BLaER1 (cell line): Measurements from ENCODE around the gene SEMA4B.

Experiments
- H3K27ac ChIP-seq: shearing (Covaris generic); formaldehyde crosslinking; 2 replicates; pipeline ENCODE4 v1.8.1; 2022
- H3K27me3 ChIP-seq: shearing (Covaris generic); formaldehyde crosslinking; 2 replicates; pipeline ENCODE4 v1.8.1; 2022
- H3K36me3 ChIP-seq: shearing (Covaris generic); formaldehyde crosslinking; 2 replicates; pipeline ENCODE4 v1.8.1; 2022
- H3K4me1 ChIP-seq: shearing (Covaris generic); formaldehyde crosslinking; 2 replicates; pipeline ENCODE4 v1.8.1; 2022
- H3K4me2 ChIP-seq: shearing (Covaris generic); formaldehyde crosslinking; 2 replicates; pipeline ENCODE4 v1.8.1; 2022
- H3K4me3 ChIP-seq: shearing (Covaris generic); formaldehyde crosslinking; 2 replicates; pipeline ENCODE4 v1.8.1; 2022
- H3K9ac ChIP-seq: shearing (Covaris generic); formaldehyde crosslinking; 2 replicates; pipeline ENCODE4 v1.8.1; 2022
- H3K9me3 ChIP-seq: shearing (Covaris generic); formaldehyde crosslinking; 2 replicates; pipeline ENCODE4 v1.8.1; 2022
- H4K20me1 ChIP-seq: shearing (Covaris generic); formaldehyde crosslinking; 2 replicates; pipeline ENCODE4 v1.8.1; 2022
- Cebpa-rat ChIP-seq: shearing (Covaris generic); IDR thresholded peaks from 2 replicates; pipeline ENCODE4 v1.8.1; 2022

Gene SEMA4B

GRCh38 chr15:90231028-90232017, 30.2 kb downstream of the SEMA4B start:
- H3K27ac ChIP-seq: peak overlapping the region; percentile 78
- no peaks in the 10 kb centered on the region for H3K27me3 ChIP-seq
- H3K4me1 ChIP-seq: peaks cover 47% of the 10 kb centered on the region
- H3K4me2 ChIP-seq: peak overlapping the region; percentile 94
- TF ChIP-seq Cebpa-rat: no peak
- peaks cover 34% of the 10 kb centered on the region for H4K20me1 ChIP-seq
- no peaks in the 10 kb centered on the region for H3K9me3 ChIP-seq
- H3K4me3 ChIP-seq: peak overlapping the region; percentile 87
- peak overlapping the region; percentile 47 for H3K9ac ChIP-seq
- peaks cover 48% of the 10 kb centered on the region for H3K36me3 ChIP-seq

GRCh38 chr15:90232196-90232595, 31.1 kb downstream of the SEMA4B start:
- H3K36me3 ChIP-seq: peaks cover 45% of the 10 kb centered on the region
- H3K4me1 ChIP-seq: peaks cover 47% of the 10 kb centered on the region
- peak overlapping the region; percentile 87 for H3K4me3 ChIP-seq
- TF ChIP-seq Cebpa-rat: no peak
- H3K4me2 ChIP-seq: peak overlapping the region; percentile 94
- no peaks in the 10 kb centered on the region for H3K9me3 ChIP-seq
- H4K20me1 ChIP-seq: peaks cover 34% of the 10 kb centered on the region
- H3K9ac ChIP-seq: peak overlapping the region; percentile 81; the same call in 1 of the 2 replicates
- H3K27ac ChIP-seq: peak overlapping the region; percentile 78; the same call in 1 of the 2 replicates
- no peaks in the 10 kb centered on the region for H3K27me3 ChIP-seq

GRCh38 chr15:90232941-90233386, 31.8 kb downstream of the SEMA4B start:
- H3K36me3 ChIP-seq: peaks cover 45% of the 10 kb centered on the region

GRCh38 chr15:90233387-90234095, 32.4 kb downstream of the SEMA4B start, which contains the start of gene CIB1:
CIB1 (minus strand) TSS chr15:90233941; CDS start chr15:90233885, 56 bp downstream.
- Histone ChIP-seq H3K27me3 (no peaks in the 10 kb centered on the region), H3K4me2 (peak within 1 kb of the TSS; percentile 94), H3K9ac (peak within 1 kb of the TSS; percentile 81), H3K36me3 (peaks cover 45% of the 10 kb centered on the region), H3K9me3 (no peaks in the 10 kb centered on the region), H3K4me1 (peaks cover 47% of the 10 kb centered on the region), H4K20me1 (peaks cover 34% of the 10 kb centered on the region), H3K4me3 (peak within 1 kb of the TSS; percentile 87), H3K27ac (peak within 1 kb of the TSS; percentile 78)
- TF ChIP-seq Cebpa-rat: no peak

More at GRCh38 chr15:90232941-90233386, 31.8 kb downstream of the SEMA4B start:
- peak overlapping the region; percentile 87 for H3K4me3 ChIP-seq
- H3K9me3 ChIP-seq: no peaks in the 10 kb centered on the region
- peaks cover 47% of the 10 kb centered on the region for H3K4me1 ChIP-seq
- H4K20me1 ChIP-seq: peaks cover 34% of the 10 kb centered on the region
- H3K27ac ChIP-seq: peak overlapping the region; percentile 78
- peak overlapping the region; percentile 94 for H3K4me2 ChIP-seq
- no peaks in the 10 kb centered on the region for H3K27me3 ChIP-seq
- peak overlapping the region; percentile 81 for H3K9ac ChIP-seq
- no peak for TF ChIP-seq Cebpa-rat

GRCh38 chr15:90234096-90234988, 33.2 kb downstream of the SEMA4B start, which contains the start of gene GDPGP1:
GDPGP1 (plus strand) TSS chr15:90234209; CDS start chr15:90240909, 6,700 bp downstream.
- H4K20me1 ChIP-seq: peaks cover 27% of the 10 kb centered on the region
- no peaks in the 10 kb centered on the region for H3K27me3 ChIP-seq
- H3K36me3 ChIP-seq: peaks cover 42% of the 10 kb centered on the region
- no peak for TF ChIP-seq Cebpa-rat
- peak within 1 kb of the TSS; percentile 78 for H3K27ac ChIP-seq
- peaks cover 47% of the 10 kb centered on the region for H3K4me1 ChIP-seq
- H3K9me3 ChIP-seq: no peaks in the 10 kb centered on the region
- H3K4me2 ChIP-seq: peak within 1 kb of the TSS; percentile 94
- H3K9ac ChIP-seq: peak within 1 kb of the TSS; percentile 81
- peak within 1 kb of the TSS; percentile 87 for H3K4me3 ChIP-seq

- TF ChIP-seq Cebpa-rat: no peak
- H3K9me3 ChIP-seq: no peaks in the 10 kb centered on the region
- no peaks in the 10 kb centered on the region for H3K27me3 ChIP-seq
- no peak overlapping the region for H3K4me3 ChIP-seq
- no peaks in the 10 kb centered on the region for H4K20me1 ChIP-seq
- no peak overlapping the region for H3K9ac ChIP-seq
- peaks cover 44% of the 10 kb centered on the region for H3K36me3 ChIP-seq
- H3K4me1 ChIP-seq: peaks cover 8% of the 10 kb centered on the region
- no peak overlapping the region for H3K27ac ChIP-seq
- no peak overlapping the region for H3K4me2 ChIP-seq
Observed at GRCh38 chr15:90239371-90239770, 38.2 kb downstream of the SEMA4B start.

GRCh38 chr15:90240856-90241255, 39.7 kb downstream of the SEMA4B start:
- Histone ChIP-seq H3K36me3 (peaks cover 44% of the 10 kb centered on the region), H3K4me3 (no peak overlapping the region), H3K4me2 (no peak overlapping the region)

GRCh38 chr15:90241343-90242192, 40.4 kb downstream of the SEMA4B start:
- peaks cover 39% of the 10 kb centered on the region for H3K36me3 ChIP-seq
- no peak overlapping the region for H3K27ac ChIP-seq
- no peak overlapping the region for H3K4me2 ChIP-seq
- H3K9me3 ChIP-seq: no peaks in the 10 kb centered on the region
- no peaks in the 10 kb centered on the region for H3K27me3 ChIP-seq
- no peak overlapping the region for H3K9ac ChIP-seq
- H4K20me1 ChIP-seq: no peaks in the 10 kb centered on the region
- H3K4me1 ChIP-seq: no peaks in the 10 kb centered on the region
- TF ChIP-seq Cebpa-rat: no peak
- no peak overlapping the region for H3K4me3 ChIP-seq

More at GRCh38 chr15:90240856-90241255, 39.7 kb downstream of the SEMA4B start:
- H3K9me3 ChIP-seq: no peaks in the 10 kb centered on the region
- H3K9ac ChIP-seq: no peak overlapping the region
- no peak for TF ChIP-seq Cebpa-rat
- no peaks in the 10 kb centered on the region for H4K20me1 ChIP-seq
- H3K27me3 ChIP-seq: no peaks in the 10 kb centered on the region
- H3K4me1 ChIP-seq: no peaks in the 10 kb centered on the region
- no peak overlapping the region for H3K27ac ChIP-seq
